Naive B cell (primary cell): ENCODE results near the gene AOC1. TPM values are rescaled to one million over a fixed set of nuclear protein-coding genes. Genes with fewer than 3 reads are reported as not detected.

Experiments
- ATAC-seq, 2 donors: fragments of 150-1000 bp; cut with Tn5 transposase; 2 replicates each; pipeline ENCODE4 v1.10.0; 2021; ENCODE audit warnings: low read depth in 2 of 2, mild to moderate bottlenecking in 2 of 2, moderate library complexity in 2 of 2
- DNase-seq: peaks from one replicate; pipeline ENCODE4 v3.0.0; 2022
- H3K27ac Mint-ChIP-seq, 6 donors: one replicate each; pipeline ENCODE4 v1.8.0; 2020 to 2022; ENCODE audit warnings: mild to moderate bottlenecking in 6 of 6, mixed read lengths in 6 of 6, moderate library complexity in 5 of 6, inconsistent platforms in 2 of 6
- H3K27me3 Mint-ChIP-seq, 3 donors: one replicate each; pipeline ENCODE4 v1.8.0; 2021 to 2022; ENCODE audit warnings: mixed read lengths in 3 of 3, mild to moderate bottlenecking in 1 of 3
- H3K36me3 Mint-ChIP-seq, 2 donors: one replicate each; pipeline ENCODE4 v1.8.0; 2020 to 2022; ENCODE audit warnings: mixed read lengths in 2 of 2, inconsistent platforms in 1 of 2, mild to moderate bottlenecking in 1 of 2
- H3K4me1 Mint-ChIP-seq, 3 donors: one replicate each; pipeline ENCODE4 v1.8.0; 2020 to 2022; ENCODE audit warnings: mixed read lengths in 3 of 3, inconsistent platforms in 1 of 3, mild to moderate bottlenecking in 1 of 3, moderate library complexity in 1 of 3
- H3K4me3 Mint-ChIP-seq, 8 donors: one replicate each; pipeline ENCODE4 v1.8.0; 2020 to 2022; ENCODE audit warnings: mild to moderate bottlenecking in 8 of 8, mixed read lengths in 8 of 8, moderate library complexity in 8 of 8, inconsistent platforms in 2 of 8
- H3K9me3 Mint-ChIP-seq, 7 donors: one replicate each; pipeline ENCODE4 v1.8.0; 2020 to 2022; ENCODE audit warnings: mixed read lengths in 7 of 7, mild to moderate bottlenecking in 5 of 7, inconsistent platforms in 2 of 7, moderate library complexity in 1 of 7
- polyA plus RNA-seq, 6 donors: library from polyadenylated mRNA; unstranded; fragments of 300-500 nt; fragmentation: Illumina TruSeq; gene quantifications; one replicate each; pipeline ENCODE4 v1.2.3, GENCODE V29; 2021; ENCODE audit warnings: low read depth in 6 of 6

AOC1 gene
- polyA plus RNA-seq, 6 donors from 2014 or later = not detected

GRCh38 chr7:150845421-150845861, 6.9 kb upstream of the AOC1 start:
- H3K4me1 Mint-ChIP-seq = no peaks in the 10 kb centered on the region
- peaks cover 6 to 34% (median 22%) of the 10 kb centered on the region in 3 donors for H3K27me3 Mint-ChIP-seq
- H3K27ac Mint-ChIP-seq = no peak overlapping the region
- no peaks in the 10 kb centered on the region for H3K36me3 Mint-ChIP-seq
- DNase-seq (no peak), ATAC-seq (no peak)
- H3K9me3 Mint-ChIP-seq = peaks cover 0 to 3% (median 0%) of the 10 kb centered on the region in 7 donors
- H3K4me3 Mint-ChIP-seq = no peak overlapping the region

DNA sequence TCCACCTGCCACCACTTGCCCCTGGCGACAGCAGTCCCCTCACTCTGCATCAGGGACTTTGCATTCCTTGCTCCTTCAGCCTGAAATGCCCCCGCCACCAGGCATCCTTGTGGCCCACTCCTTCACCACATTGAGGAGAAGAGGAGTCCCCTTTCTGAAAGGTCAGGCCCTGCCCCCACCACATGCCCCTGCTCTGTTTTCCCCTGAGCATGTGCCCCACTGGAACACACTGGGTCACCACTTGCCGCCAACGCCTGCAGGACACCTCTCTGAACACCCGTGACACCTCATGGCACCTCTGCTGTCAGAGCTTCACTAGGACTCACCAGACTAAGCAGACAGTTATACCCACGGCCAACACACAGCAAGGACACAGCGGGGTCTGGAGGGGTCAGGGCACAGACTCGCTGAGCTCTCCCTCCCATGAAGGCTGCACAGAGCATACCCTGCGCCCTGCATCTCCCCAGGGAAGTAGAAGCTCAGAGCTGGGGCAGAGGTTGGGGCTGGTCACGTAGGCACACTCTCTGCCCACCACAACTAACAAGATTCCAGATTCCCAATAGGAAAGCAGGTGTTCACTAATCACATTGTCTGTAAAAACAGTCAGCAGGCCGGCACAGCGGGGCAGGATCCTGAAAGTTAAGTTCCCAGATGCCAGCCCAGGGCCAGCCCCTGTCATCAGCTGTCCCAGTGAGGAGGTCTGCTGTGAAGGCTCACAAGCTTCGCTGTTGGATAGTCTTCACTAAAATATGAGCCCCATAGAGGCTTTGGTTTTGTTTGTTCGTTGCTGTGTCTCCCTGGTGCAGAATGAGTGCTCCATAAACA, 5.8 kb upstream of the AOC1 start:
- H3K4me1 Mint-ChIP-seq = no peaks in the 10 kb centered on the region
- peaks cover 6 to 35% (median 27%) of the 10 kb centered on the region in 3 donors for H3K27me3 Mint-ChIP-seq
- no peaks in the 10 kb centered on the region for H3K36me3 Mint-ChIP-seq
- H3K27ac Mint-ChIP-seq = no peak overlapping the region
- DNase-seq (no peak), ATAC-seq (no peak)
- peaks cover 0 to 3% (median 0%) of the 10 kb centered on the region in 7 donors for H3K9me3 Mint-ChIP-seq
- H3K4me3 Mint-ChIP-seq = no peak overlapping the region

GRCh38 chr7:150847536-150847935, 4.8 kb upstream of the AOC1 start:
- Mint-ChIP-seq H3K36me3 (no peaks in the 10 kb centered on the region), H3K4me3 (no peak overlapping the region)

GRCh38 chr7:150848111-150848510, 4.2 kb upstream of the AOC1 start:
- Mint-ChIP-seq H3K27ac (no peak overlapping the region), H3K4me1 (no peaks in the 10 kb centered on the region), H3K4me3 (no peak overlapping the region), H3K27me3 (peaks cover 16 to 52% (median 42%) of the 10 kb centered on the region in 3 donors), H3K9me3 (peaks cover 0 to 3% (median 0%) of the 10 kb centered on the region in 7 donors), H3K36me3 (no peaks in the 10 kb centered on the region)
- DNase-seq (no peak), ATAC-seq (no peak)

More at GRCh38 chr7:150847536-150847935, 4.8 kb upstream of the AOC1 start:
- H3K9me3 Mint-ChIP-seq = peaks cover 0 to 3% (median 0%) of the 10 kb centered on the region in 7 donors
- ATAC-seq = no peak
- H3K4me1 Mint-ChIP-seq = no peaks in the 10 kb centered on the region
- DNase-seq = no peak
- H3K27me3 Mint-ChIP-seq = peaks cover 16 to 46% (median 38%) of the 10 kb centered on the region in 3 donors
- H3K27ac Mint-ChIP-seq = no peak overlapping the region

GRCh38 chr7:150848561-150849115, 3.7 kb upstream of the AOC1 start:
- Mint-ChIP-seq H3K27ac (no peak overlapping the region), H3K27me3 (peaks cover 16 to 52% (median 42%) of the 10 kb centered on the region in 3 donors), H3K4me1 (no peaks in the 10 kb centered on the region), H3K9me3 (peaks cover 0 to 3% (median 0%) of the 10 kb centered on the region in 7 donors), H3K4me3 (no peak overlapping the region), H3K36me3 (no peaks in the 10 kb centered on the region)
- no peak for DNase-seq
- ATAC-seq = no peak

- peaks cover 16 to 56% (median 42%) of the 10 kb centered on the region in 3 donors for H3K27me3 Mint-ChIP-seq
Observed at GRCh38 chr7:150849204-150849775, 3.0 kb upstream of the AOC1 start.

DNA sequence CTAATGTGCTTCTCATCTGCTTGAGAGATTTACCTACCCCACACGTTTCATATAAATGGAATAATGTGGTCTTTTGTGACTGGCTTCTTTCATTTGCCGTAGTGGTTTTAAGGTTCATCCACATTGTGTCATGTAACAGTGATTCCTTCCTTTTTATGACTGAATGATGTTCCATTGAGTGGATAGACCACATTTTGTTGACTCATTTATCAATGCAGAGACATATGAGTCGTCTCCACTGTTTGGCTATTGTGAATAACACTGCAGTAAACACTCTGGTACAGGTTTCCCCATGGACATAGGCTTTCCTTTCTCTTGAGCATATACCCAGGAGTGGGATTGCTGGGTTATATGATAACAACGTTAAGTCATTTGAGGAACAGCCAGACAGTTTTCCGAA, 2.0 kb upstream of the AOC1 start:
- H3K4me3 Mint-ChIP-seq = no peak overlapping the region
- H3K27me3 Mint-ChIP-seq = peaks cover 16 to 58% (median 44%) of the 10 kb centered on the region in 3 donors
- DNase-seq (no peak), ATAC-seq (no peak)
- H3K27ac Mint-ChIP-seq = no peak overlapping the region
- no peaks in the 10 kb centered on the region for H3K36me3 Mint-ChIP-seq
- H3K4me1 Mint-ChIP-seq = no peaks in the 10 kb centered on the region
- H3K9me3 Mint-ChIP-seq = no peaks in the 10 kb centered on the region

More at GRCh38 chr7:150849204-150849775, 3.0 kb upstream of the AOC1 start:
- Mint-ChIP-seq H3K27ac (no peak overlapping the region), H3K9me3 (no peaks in the 10 kb centered on the region), H3K4me3 (no peak overlapping the region), H3K36me3 (no peaks in the 10 kb centered on the region), H3K4me1 (no peaks in the 10 kb centered on the region)
- DNase-seq = no peak
- no peak for ATAC-seq

GRCh38 chr7:150851492-150852370, 586 bp upstream of the AOC1 start:
- no peaks in the 10 kb centered on the region for H3K9me3 Mint-ChIP-seq
- H3K4me3 Mint-ChIP-seq = no peak overlapping the region
- H3K36me3 Mint-ChIP-seq = no peaks in the 10 kb centered on the region
- no peaks in the 10 kb centered on the region for H3K4me1 Mint-ChIP-seq
- no peak for DNase-seq
- ATAC-seq = no peak
- H3K27ac Mint-ChIP-seq = no peak overlapping the region
- peaks cover 16 to 47% (median 47%) of the 10 kb centered on the region in 3 donors for H3K27me3 Mint-ChIP-seq

DNA sequence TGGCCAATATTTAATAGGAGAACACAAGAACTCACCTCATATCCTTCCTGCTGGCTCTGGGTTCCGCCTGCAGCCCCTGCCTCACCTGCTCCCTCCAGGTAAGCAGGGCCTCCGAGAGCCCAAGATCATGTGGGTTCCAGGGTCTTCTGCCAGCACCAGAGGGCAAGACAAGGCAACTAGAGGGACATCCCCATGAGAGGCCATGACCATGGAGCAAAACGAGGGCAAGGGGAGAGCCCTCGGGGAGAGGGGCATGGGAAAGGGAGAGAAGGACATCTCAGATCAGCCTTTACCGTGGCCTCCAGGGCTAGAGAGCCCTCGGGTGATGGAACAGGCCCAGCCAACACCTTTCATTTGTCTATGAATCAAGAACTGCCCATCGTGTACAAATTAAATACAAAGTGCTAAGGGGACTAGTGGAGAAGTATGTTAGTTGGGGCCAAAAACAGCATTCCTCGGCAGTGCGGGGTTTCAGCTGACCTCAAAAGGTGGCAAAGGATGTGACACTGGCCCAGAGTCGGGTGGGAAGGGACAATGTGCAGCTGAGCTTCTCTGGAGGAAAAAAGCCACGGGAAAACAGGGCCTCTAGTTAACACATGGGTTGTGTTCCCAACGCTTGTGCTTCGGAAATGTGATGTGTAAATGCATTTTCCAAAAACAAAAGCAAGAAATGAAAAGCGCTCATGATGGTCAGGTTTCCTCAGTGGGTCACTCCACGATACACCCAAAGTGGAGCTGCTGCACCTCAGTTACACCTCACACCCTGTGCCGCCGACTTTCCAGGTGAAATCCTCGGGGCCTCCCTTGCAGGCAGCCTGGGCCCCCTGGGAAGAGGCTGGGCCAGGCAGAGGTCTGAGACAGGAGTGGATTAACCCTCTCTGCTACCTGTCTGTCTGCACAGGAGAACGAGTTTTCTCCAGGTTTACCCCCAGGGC, 2.0 kb downstream of the AOC1 start:
- ATAC-seq (no peak), DNase-seq (no peak)
- Mint-ChIP-seq H3K4me1 (no peaks in the 10 kb centered on the region), H3K27ac (no peak overlapping the region), H3K36me3 (no peaks in the 10 kb centered on the region), H3K27me3 (peaks cover 16 to 54% (median 45%) of the 10 kb centered on the region in 3 donors), H3K4me3 (peak overlapping the region in 1 of 8 donors; percentile 76), H3K9me3 (no peaks in the 10 kb centered on the region)

DNA sequence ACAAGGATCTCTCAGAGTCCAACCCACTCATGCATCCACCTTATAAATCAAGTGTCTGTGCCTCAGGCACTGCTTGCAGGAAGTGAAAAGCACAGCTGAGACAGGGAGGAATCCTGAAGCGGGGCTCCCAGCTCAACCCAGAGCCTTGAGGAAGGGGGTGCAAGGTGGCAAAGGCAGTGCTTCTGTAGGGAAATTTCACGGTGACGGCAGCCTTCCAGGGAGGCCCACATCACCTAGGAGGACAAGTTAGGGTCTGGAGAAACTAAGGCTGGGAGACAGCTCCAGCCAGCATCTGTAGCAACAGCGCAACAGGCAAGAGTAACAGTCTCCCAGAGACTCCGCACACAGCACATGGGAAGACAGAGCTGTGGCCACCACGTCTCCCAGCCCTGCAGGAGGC, 2.7 kb downstream of the AOC1 start:
- H3K9me3 Mint-ChIP-seq = no peaks in the 10 kb centered on the region
- no peak overlapping the region for H3K27ac Mint-ChIP-seq
- H3K4me3 Mint-ChIP-seq = no peak overlapping the region
- DNase-seq (no peak), ATAC-seq (no peak)
- no peaks in the 10 kb centered on the region for H3K36me3 Mint-ChIP-seq
- peaks cover 16 to 47% (median 39%) of the 10 kb centered on the region in 3 donors for H3K27me3 Mint-ChIP-seq
- no peaks in the 10 kb centered on the region for H3K4me1 Mint-ChIP-seq

DNA sequence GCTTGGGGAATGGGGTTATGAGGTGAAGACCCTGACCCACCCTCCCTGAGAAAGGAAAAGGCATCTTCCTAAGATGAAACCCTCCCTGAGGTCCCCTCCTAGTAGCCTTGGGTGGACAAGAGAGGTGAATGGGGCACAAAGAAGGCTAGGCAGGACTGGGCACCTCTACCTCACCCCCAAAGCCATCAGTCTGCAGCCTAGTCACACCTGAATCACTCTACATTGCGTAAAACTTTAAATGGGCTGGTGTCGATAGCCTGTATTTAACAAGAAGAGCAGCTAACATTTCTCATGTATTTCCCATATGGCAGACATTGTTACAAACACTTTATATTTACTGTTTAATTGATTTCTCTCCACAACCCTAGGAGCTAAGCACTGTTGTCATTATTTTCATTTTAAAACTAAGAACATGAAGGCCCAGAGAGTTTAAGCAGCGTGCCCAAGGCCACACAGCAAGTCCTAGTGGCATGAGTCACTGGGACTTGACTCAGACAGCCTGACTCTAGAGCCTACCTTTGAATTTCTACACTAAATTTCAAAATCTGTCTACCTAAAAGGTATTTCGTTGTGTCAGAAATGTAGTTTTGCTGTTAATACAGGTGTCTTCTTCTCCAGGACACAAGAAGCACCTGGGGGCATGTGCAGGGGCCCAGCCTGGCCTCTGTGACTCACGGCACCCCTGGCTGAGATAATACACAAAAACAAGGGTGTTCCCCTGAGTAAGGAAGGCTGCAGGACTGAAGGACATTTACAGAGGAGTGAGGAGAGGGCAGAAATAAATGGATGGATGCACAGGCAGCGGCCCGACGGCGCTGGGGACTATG, 3.4 kb downstream of the AOC1 start:
- Mint-ChIP-seq H3K4me1 (no peaks in the 10 kb centered on the region), H3K27ac (no peak overlapping the region), H3K4me3 (no peak overlapping the region), H3K36me3 (no peaks in the 10 kb centered on the region), H3K9me3 (no peaks in the 10 kb centered on the region), H3K27me3 (peaks cover 16 to 40% (median 33%) of the 10 kb centered on the region in 3 donors)
- DNase-seq (no peak), ATAC-seq (no peak)
